ENCODE data around the gene SPTAN1.

SPTAN1 gene

DNA sequence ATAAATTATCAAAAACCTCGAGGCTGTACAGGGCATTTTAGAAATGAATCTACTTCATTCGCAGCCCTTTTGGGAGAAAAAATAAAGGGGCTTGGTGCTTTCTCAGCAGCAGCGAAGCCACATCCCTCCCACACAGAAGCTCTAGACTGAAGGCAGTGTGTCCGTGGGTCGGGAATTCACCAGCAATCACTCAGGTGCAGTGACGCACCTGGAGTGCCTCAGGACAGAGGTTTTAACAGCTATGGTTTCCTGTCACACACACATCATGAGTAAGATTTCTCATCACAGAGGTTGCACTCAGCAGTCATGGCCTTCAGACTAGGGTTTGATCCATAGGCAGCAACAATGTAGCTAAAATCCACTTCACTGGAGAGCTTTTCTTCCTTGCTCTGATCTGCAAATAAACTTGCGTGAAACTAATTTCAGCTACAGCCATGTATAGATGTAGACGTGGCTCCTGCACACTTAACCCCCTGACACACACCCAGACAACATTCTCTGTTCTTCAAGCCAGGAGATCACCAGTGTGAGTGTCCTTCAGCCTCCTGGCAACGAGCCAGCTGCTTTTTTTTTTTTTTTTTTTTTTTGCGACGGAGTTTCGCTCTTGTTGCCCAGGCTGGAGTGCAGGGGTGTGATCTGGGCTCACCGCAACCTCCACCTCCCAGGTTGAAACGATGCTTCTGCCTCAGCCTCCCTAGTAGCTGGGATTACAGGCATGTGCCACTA, 69.5 kb downstream of the SPTAN1 start:
- Histone ChIP-seq H3K9me3 (replicated peaks; ENCODE audit: insufficient read depth, low read length) (no peaks in the 10 kb centered on the region), H3K27me3 (replicated peaks; ENCODE audit: insufficient read depth, low read length) (no peaks in the 10 kb centered on the region), H4K20me1 (ENCODE audit: insufficient read depth, low read length) (no peaks in the 10 kb centered on the region), H3K9ac (ENCODE audit: low read length) (no peak overlapping the region), H3F3A (ENCODE audit: insufficient read depth, low read length) (0 out of 2 replicates have a peak, but pooled peaks cover 2% of the 10 kb centered on the region), H3K27ac (ENCODE audit: low read length) (no peak overlapping the region), H3K4me2 (ENCODE audit: low read depth, low read length) (no peak overlapping the region), H3K36me3 (replicated peaks; ENCODE audit: insufficient read depth, low read length) (peaks cover 4% of the 10 kb centered on the region; the same call in 1 of the 2 replicates), H3K9me2 (replicated peaks; ENCODE audit: insufficient read depth, low read length) (no peaks in the 10 kb centered on the region), H2AFZ (ENCODE audit: low read length) (no peak overlapping the region), H3K4me3 (ENCODE audit: low read length) (no peak overlapping the region), H3K4me1 (ENCODE audit: low read length) (no peaks in the 10 kb centered on the region), H3K79me2 (ENCODE audit: low read length) (no peaks in the 10 kb centered on the region)
- TF ChIP-seq EZH2 (optimal IDR thresholded peaks at IDR 0.05; ENCODE audit: low read depth, low read length) (no peak), CTCF (IDR thresholded peaks at IDR 0.05; ENCODE audit: low read length) (no peak), EZH2phosphoT487 (IDR thresholded peaks at IDR 0.05; ENCODE audit: low read length) (no peak)
- no peak for DNase-seq

DNA sequence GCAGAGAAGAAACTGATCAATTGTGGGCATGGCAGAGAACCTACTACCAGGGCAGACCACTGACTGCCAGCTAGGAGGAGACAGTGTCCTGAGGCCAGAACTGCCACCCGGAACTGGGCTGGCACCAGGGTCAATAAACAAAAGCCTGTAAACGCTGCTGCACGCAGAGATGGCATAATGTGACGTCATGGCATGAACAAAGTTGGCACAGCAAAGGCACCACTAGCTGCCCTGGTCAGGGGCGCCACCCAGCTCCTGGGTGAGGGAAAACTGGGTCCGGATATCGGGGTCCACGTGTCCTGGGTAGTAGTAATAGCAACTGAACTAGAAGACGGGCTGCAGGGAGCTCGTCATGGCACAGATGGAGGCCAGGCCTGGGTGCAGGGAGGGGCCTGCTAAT, 72.2 kb downstream of the SPTAN1 start:
- no peak overlapping the region for H3K4me3 ChIP-seq (ENCODE audit: low read length)
- H3K36me3 ChIP-seq (replicated peaks; ENCODE audit: insufficient read depth, low read length) = peaks cover 2% of the 10 kb centered on the region; the same call in 1 of the 2 replicates
- no peaks in the 10 kb centered on the region for H3K4me1 ChIP-seq (ENCODE audit: low read length)
- H4K20me1 ChIP-seq (ENCODE audit: insufficient read depth, low read length) = no peaks in the 10 kb centered on the region
- no peak overlapping the region for H3K9ac ChIP-seq (ENCODE audit: low read length)
- H3K9me2 ChIP-seq (replicated peaks; ENCODE audit: insufficient read depth, low read length) = no peaks in the 10 kb centered on the region
- H3K27ac ChIP-seq (ENCODE audit: low read length) = no peak overlapping the region
- no peaks in the 10 kb centered on the region for H3K9me3 ChIP-seq (replicated peaks; ENCODE audit: insufficient read depth, low read length)
- H3K79me2 ChIP-seq (ENCODE audit: low read length) = no peaks in the 10 kb centered on the region
- H3K4me2 ChIP-seq (ENCODE audit: low read depth, low read length) = no peak overlapping the region
- DNase-seq = no peak
- H3K27me3 ChIP-seq (replicated peaks; ENCODE audit: insufficient read depth, low read length) = no peaks in the 10 kb centered on the region
- TF ChIP-seq CTCF (IDR thresholded peaks at IDR 0.05; ENCODE audit: low read length) (no peak), EZH2 (optimal IDR thresholded peaks at IDR 0.05; ENCODE audit: low read depth, low read length) (no peak), EZH2phosphoT487 (IDR thresholded peaks at IDR 0.05; ENCODE audit: low read length) (no peak)
- no peak overlapping the region for H2AFZ ChIP-seq (ENCODE audit: low read length)
- H3F3A ChIP-seq (ENCODE audit: insufficient read depth, low read length) = 0 out of 2 replicates have a peak, but pooled peaks cover 2% of the 10 kb centered on the region

DNA sequence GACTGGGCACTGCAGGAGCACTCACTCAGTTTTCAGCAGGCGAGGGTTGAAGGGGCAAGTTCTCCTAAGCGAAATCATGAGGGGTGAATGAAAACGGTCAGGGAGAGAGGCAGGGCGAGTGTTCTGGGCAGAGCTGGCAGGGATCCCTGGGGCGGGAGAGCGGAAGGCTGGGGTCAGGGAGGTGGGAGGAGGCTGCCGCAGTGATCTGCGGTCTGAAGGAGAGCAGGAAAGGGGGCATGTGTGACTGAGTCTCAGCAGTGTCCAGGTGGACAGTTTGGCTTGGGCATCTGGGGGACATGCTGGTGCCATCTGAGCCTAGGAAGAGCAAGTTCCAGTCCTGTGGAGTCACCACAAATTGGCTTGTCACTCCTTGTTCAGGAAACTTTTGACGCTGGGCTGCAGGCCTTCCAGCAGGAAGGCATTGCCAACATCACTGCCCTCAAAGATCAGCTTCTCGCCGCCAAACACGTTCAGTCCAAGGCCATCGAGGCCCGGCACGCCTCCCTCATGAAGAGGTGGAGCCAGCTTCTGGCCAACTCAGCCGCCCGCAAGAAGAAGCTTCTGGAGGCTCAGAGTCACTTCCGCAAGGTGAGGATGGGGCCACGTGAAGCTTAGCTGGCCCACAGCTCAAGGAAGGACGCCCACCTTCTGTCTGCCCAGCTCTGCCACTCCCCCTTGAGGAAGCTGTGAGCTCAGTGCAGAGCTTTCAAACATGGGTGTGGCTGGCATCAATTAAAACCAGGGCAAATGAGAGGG, 73.2 kb downstream of the SPTAN1 start:
- Histone ChIP-seq H2AFZ (ENCODE audit: low read length) (no peak overlapping the region), H3K4me2 (ENCODE audit: low read depth, low read length) (no peak overlapping the region), H3K36me3 (replicated peaks; ENCODE audit: insufficient read depth, low read length) (no peaks in the 10 kb centered on the region; the same call in 1 of the 2 replicates), H4K20me1 (ENCODE audit: insufficient read depth, low read length) (no peaks in the 10 kb centered on the region), H3K9me2 (replicated peaks; ENCODE audit: insufficient read depth, low read length) (no peaks in the 10 kb centered on the region), H3K27ac (ENCODE audit: low read length) (no peak overlapping the region), H3K27me3 (replicated peaks; ENCODE audit: insufficient read depth, low read length) (no peaks in the 10 kb centered on the region), H3K4me3 (ENCODE audit: low read length) (no peak overlapping the region), H3K9me3 (replicated peaks; ENCODE audit: insufficient read depth, low read length) (no peaks in the 10 kb centered on the region), H3K79me2 (ENCODE audit: low read length) (no peaks in the 10 kb centered on the region), H3K4me1 (ENCODE audit: low read length) (no peaks in the 10 kb centered on the region), H3K9ac (ENCODE audit: low read length) (no peak overlapping the region), H3F3A (ENCODE audit: insufficient read depth, low read length) (0 out of 2 replicates have a peak, but pooled peaks cover 2% of the 10 kb centered on the region)
- TF ChIP-seq CTCF (IDR thresholded peaks at IDR 0.05; ENCODE audit: low read length) (no peak), EZH2phosphoT487 (IDR thresholded peaks at IDR 0.05; ENCODE audit: low read length) (no peak), EZH2 (optimal IDR thresholded peaks at IDR 0.05; ENCODE audit: low read depth, low read length) (no peak)
- no peak for DNase-seq
